ENCODE measurements around the gene CRYBG1. TPM values are rescaled to one million over a fixed set of nuclear protein-coding genes. Genes with fewer than 3 reads are reported as not detected.
A peak's percentile ranks its signal among the peaks of the same experiment; 100 is the strongest.

CRYBG1 gene
- total and polyA plus RNA-seq, 2 of the 13 experiments (the other 11 are each of a cell fraction or from before 2014, with no cell fraction given): 10.1 to 21.9 TPM

GRCh38 chr6:106512048-106512967 is 151.8 kb downstream of the CRYBG1 start (continued):
- TF ChIP-seq ZXDC (CRISPR knock-in tag; IDR thresholded peaks at IDR 0.05): no peak; the same call in 1 of the 2 replicates
- TF ChIP-seq ADNP (CRISPR knock-in tag; IDR thresholded peaks at IDR 0.05): 0 out of 2 replicates have a peak, but pooled peaks have one; percentile 6
- no peak for TF ChIP-seq ZNF383 (CRISPR knock-in tag; IDR thresholded peaks at IDR 0.05; ENCODE audit: borderline replicate concordance)
- TF ChIP-seq ZNF432 (CRISPR knock-in tag; IDR thresholded peaks at IDR 0.05; ENCODE audit: borderline replicate concordance): no peak
- TF ChIP-seq THAP9 (CRISPR knock-in tag; IDR thresholded peaks at IDR 0.05; ENCODE audit: borderline replicate concordance): peak; percentile 62; the same call in 1 of the 2 replicates
- TF ChIP-seq ARHGAP35 (CRISPR knock-in tag; IDR thresholded peaks at IDR 0.05; ENCODE audit: borderline replicate concordance): peak; percentile 17; the same call in 1 of the 2 replicates
- TF ChIP-seq ARNT2 (CRISPR knock-in tag; IDR thresholded peaks at IDR 0.05; ENCODE audit: low read depth): no peak
- TF ChIP-seq ZNF17 (CRISPR knock-in tag; IDR thresholded peaks at IDR 0.05): no peak
- peak; percentile 68 to 74 for TF ChIP-seq POLR2A (IDR thresholded peaks at IDR 0.05; ENCODE audit: insufficient read depth in 1 of 2, low read depth in 2 of 2, low read length in 2 of 2)
- no peak for TF ChIP-seq HMGA1 (CRISPR knock-in tag; conservative IDR thresholded peaks at IDR 0.05)
- TF ChIP-seq MXI1 (IDR thresholded peaks at IDR 0.05; ENCODE audit: borderline replicate concordance, low read depth, low read length): peak; percentile 47; the same call in 1 of the 3 replicates
- no peak for TF ChIP-seq ZFP36L2 (CRISPR knock-in tag; IDR thresholded peaks at IDR 0.05)
- TF ChIP-seq ZNF121 (CRISPR knock-in tag; IDR thresholded peaks at IDR 0.05): peak; percentile 17
- TF ChIP-seq ZNF558 (CRISPR knock-in tag; IDR thresholded peaks at IDR 0.05; ENCODE audit: borderline replicate concordance): peak; percentile 82; the same call in 1 of the 2 replicates
- peak; percentile 74; the same call in 1 of the 2 replicates for TF ChIP-seq SNAPC4 (CRISPR knock-in tag; IDR thresholded peaks at IDR 0.05)
- peak; percentile 93 for TF ChIP-seq KMT2A (CRISPR knock-in tag; IDR thresholded peaks at IDR 0.05)
- TF ChIP-seq ZNF615 (CRISPR knock-in tag; IDR thresholded peaks at IDR 0.05; ENCODE audit: borderline replicate concordance): peak; percentile 87; the same call in 1 of the 2 replicates
